Measurements from ENCODE around the gene TUBB4A.
A peak's percentile ranks its signal among the peaks of the same experiment; 100 is the strongest.
"Not testable (repeated sequence)": the region's sequence is repeated elsewhere in the genome, so short reads cannot be mapped to it uniquely, and the experiment has no call there.

The TUBB4A gene

GRCh38 chr19:6501740-6502648, at the start of gene TUBB4A:
Gene TUBB4A, minus strand, starts transcription at chr19:6502309. Its CDS starts 97 bp downstream, at chr19:6502212.
- no peak for DNase-seq (ENCODE audit: low read depth in 2 of 3, low spot score in 2 of 3)

DNA sequence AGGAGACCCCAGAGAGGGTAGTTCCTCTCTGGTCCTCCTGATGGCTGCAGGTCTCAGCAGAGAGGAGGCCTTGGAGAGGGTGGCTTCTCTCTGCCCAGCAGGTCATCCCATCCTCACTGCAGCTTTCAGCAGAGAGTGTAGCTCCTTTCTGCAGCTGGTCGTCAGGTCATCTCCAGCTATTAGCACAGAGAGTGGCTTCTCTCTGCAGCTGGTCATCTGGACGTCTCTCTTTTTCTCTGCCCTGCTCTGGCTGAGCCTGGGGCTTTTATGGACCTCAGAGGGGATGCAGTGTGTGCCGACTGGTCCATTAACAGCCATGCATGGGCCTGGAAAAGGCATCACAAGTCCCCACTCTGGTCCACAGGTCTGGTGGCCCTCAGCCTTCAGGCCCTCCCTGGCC, 49.0 kb upstream of the TUBB4A start:
- DNase-seq (ENCODE audit: low read depth in 2 of 3, low spot score in 2 of 3), result no peak

DNA sequence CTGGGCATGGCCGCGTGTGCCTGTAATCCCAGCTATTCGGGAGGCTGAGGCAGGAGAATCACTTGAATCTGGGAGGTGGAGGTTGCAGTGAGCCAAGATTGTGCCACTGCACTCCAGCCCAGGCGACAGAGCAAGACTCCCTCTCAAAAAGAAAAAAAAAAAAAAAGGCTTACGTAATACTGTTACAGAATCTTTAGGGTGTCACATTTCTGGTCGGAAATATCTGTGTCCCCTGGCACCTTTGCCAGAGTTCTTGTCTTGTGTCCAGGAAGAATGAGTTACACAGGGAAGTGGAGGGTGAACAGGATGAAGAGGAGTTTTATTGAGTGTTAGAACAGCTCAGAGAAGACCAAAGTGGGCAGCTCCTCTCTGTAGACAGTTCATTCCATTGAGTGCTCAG, 48.6 kb upstream of the TUBB4A start:
- not testable (repeated sequence) for DNase-seq (ENCODE audit: low read depth in 2 of 3, low spot score in 2 of 3)

DNA sequence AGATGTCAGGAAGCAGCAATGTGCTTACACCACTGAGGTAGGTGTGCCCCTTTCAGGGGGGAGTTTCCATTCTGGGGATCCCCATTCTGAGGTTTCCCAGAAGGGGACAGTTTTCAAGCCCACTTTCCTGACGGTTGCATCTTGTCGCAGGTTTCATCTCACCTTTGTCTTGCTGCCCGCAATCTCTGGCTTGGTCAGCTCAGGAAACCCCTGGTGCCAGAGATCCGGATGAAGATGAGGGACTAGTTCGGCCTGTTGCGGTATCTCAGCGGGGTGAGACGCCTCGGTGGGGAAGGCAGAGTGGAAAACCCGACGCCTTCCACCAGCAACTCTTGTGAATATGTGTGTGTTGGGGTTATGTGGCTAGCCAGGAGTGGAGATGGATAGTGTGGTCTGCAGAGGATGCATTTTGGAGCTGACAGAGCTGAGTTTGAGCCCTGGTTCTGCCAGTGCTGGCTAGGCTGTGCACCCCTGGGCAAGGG, 41.8 kb upstream of the TUBB4A start:
- no peak for DNase-seq (ENCODE audit: low read depth in 2 of 3, low spot score in 2 of 3)

- DNase-seq (ENCODE audit: low read depth in 2 of 3, low spot score in 2 of 3), result no peak
Observed at GRCh38 chr19:6540918-6541689, 39.0 kb upstream of the TUBB4A start.

DNA sequence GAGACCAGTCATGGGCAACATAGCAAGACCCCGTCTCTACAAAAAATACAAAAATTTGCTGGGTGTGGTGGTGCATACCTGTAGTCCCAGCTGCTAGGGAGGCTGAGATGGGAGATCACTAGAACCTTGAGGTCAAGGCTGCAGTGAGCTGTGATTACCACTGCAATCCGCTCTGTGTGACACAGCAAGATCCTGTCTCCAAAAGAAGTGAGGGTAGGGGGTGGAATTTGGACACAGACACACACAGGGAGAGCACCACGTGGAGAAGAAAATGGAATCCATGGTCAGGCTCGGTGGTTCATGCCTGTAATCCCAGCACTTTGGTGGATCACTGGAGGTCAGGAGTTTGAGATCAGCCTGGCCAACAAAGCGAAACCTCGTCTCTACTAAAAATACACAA, 37.4 kb upstream of the TUBB4A start:
- no peak for DNase-seq (ENCODE audit: low read depth in 2 of 3, low spot score in 2 of 3)

DNA sequence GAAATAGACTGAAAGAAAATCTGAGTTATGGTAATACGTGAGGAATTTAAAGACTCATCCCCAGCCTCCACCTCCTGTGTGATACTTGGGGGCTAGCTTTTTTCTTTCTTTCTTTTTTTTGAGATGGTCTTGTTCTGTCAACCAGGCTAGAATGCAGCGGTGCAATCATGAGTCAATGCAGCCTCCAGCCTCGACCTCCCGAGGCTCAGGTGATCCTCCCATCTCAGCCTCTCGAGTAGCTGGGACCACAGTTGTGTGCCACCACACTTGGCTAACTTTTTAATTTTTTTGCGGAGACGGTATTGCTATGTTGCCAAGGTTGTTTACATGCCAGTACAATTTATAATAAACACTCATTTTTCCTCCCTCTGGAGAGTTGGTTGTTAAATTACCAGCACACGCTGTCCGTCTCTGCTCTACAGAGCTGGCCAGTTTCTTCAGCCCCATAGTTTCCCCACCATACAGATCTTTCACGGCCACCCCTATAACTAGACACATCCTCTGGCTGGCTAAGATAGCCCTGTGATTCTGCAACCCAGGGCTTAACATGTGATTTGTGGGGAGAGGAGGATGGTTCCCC, 33.5 kb upstream of the TUBB4A start:
- DNase-seq (ENCODE audit: low read depth in 2 of 3, low spot score in 2 of 3), result no peak

GRCh38 chr19:6534451-6535093, 32.5 kb upstream of the TUBB4A start:
- DNase-seq (ENCODE audit: low read depth in 2 of 3, low spot score in 2 of 3), result no peak

DNA sequence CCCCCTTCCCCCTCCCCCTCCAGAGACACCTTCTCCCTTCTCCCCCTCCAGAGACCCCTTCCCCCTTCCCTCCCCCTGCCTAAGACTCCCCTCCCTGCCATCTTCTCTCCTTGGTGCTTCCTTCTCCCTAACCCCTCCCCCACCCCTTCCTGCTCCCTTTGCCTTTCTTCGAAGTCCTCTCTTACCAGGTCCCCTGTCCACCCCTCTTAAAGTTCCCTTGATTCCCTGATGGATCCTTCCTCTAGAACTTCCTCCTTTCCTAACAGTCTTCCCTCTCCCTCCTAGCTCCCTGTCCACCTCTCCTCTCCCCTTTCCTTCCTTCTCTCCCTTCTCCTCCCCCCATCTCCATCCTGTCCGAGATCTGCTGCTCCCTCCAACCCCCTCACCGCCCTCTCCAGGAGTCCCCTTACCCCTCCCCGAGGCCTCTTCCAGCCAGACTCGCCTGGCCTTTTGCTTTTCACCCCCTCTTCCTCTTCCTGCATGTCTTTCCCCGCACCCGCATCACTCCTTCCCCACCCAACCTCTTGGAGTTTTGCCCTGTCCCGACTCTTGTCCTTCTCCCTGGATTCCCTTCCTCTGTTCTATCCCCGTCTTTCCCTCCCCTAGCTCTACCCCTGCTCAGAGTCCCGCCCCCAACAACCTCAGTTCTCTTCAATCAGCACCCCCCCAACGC, 31.8 kb upstream of the TUBB4A start:
- no peak for DNase-seq (ENCODE audit: low read depth in 2 of 3, low spot score in 2 of 3)

GRCh38 chr19:6533000-6533328, 30.9 kb upstream of the TUBB4A start:
- no peak for DNase-seq (ENCODE audit: low read depth in 2 of 3, low spot score in 2 of 3)

- no peak for DNase-seq (ENCODE audit: low read depth in 2 of 3, low spot score in 2 of 3)
Observed at GRCh38 chr19:6532244-6532999, 30.3 kb upstream of the TUBB4A start.

GRCh38 chr19:6531956-6532243, 29.8 kb upstream of the TUBB4A start:
- DNase-seq (ENCODE audit: low read depth in 2 of 3, low spot score in 2 of 3), result no peak

GRCh38 chr19:6531163-6531955, 29.2 kb upstream of the TUBB4A start:
- no peak for DNase-seq (ENCODE audit: low read depth in 2 of 3, low spot score in 2 of 3)

DNA sequence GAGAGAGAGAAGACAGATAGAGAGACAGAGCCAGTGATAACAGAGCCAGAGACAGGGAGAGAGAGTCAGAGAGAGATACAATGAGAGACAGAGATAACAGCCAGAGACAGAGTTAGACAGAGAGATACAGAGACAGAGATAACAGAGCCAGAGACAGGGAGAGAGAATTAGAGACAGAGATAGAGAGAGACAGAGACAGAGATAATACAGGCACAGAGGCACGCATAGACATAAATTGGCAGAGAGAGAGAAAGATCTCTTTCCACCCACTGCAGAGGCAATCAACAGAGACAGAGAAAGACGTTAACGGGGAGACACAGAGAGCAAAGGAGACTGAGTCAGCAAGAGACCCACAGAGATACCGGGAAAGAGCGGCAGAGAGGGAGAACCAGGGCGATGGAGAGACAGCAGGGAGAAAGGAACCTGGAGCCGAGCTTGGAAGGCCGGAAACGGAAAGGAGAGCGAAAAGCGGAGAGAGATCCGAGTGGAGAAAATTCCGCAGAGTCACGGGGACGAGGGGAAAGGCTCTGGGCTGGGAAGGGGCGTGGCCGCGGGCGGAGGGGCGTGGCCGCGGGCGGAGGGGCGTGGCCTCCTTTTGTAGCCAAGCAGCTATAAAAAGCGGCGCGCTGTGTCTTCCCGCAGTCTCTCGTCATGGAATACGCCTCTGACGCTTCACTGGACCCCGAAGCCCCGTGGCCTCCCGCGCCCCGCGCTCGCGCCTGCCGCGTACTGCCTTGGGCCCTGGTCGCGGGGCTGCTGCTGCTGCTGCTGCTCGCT, 28.5 kb upstream of the TUBB4A start, which contains the start of gene TNFSF9:
TNFSF9 (plus strand) TSS at position 641 of the 777 bp plus-strand sequence; CDS start at position 652, 11 bp downstream.
- DNase-seq (ENCODE audit: low read depth in 2 of 3, low spot score in 2 of 3), result peak; percentile 70 to 86 (median 85)

DNA sequence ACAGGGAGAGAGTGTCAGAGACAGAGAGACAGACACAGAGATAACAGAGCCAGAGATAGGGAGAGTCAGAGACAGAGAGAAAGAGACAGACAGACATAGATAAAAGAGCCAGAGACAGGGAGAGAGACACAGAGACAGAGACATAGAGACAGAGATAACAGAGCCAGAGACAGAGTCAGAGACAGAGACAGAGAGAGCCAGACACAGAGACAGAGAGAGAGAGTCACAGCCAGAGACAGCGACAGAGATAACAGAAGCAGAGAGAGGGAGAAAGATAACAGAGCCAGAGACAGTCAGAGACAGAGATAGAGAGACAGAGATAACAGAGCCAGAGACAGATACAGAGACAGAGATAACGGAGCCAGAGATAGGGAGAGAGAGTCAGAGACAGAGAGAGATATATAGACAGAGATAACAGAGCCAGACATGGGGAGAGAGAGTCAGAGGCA, 27.9 kb upstream of the TUBB4A start:
- DNase-seq (ENCODE audit: low read depth in 2 of 3, low spot score in 2 of 3), result no peak

- DNase-seq (ENCODE audit: low read depth in 2 of 3, low spot score in 2 of 3), result no peak
Observed at GRCh38 chr19:6529351-6529750, 27.2 kb upstream of the TUBB4A start.

DNA sequence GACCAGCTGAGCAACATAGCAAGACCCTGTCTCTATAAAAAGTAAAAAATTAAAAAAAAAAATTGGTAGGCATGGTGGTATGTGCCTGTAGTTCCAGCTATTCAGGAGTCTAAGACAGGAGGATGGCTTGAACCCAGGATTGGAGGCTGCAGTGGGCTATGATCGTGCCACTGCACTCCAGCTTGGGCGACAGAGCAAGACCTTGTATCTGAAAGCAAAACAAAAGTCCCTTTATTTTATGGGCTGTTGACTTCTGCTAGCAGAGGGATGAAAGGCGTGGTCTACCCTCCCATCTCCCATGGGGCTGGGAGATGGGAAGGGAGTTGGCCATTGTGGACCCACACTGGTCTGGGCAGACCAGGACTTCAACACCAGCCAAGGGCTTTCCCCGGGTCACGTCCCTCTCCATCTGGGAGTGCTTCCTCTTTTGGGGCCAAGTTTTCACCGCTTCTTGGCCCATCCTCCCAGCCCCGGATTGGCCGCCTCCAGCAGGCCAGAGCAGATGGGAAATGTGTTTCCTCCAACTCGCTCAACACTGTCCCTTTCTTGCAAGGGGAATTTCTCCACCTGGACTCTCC, 26.5 kb upstream of the TUBB4A start:
- DNase-seq (ENCODE audit: low read depth in 2 of 3, low spot score in 2 of 3), result no peak

DNA sequence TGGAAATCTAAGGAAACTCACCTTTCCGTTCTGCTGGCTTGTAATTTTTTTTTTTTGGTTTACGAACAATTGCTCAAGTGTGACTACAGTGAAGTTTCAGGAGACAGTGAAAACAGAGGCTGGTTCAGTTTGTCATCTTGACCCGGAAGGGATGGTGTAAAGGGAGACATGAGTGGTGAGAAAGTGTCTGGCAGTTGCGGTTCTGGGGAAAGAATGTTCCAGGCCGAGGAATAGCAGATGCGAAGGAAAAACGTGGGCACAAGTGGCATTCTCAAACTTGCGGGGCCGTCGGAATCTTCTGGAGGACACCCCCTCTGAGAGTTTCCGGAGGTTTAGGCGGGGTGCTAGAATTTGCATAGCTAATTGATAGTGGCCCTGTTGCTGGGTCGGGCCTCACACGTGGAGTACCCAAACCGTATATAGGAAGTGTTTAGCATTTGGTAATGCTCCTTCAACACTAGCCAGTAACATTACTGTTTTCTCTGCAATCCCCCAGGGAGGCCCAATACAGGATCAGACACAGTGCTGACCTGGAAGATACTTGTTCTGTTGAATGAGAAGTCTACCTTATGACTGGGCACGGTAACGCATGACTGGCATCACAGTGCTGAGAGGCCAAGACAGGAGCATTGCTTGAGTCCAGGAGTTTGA, 25.9 kb upstream of the TUBB4A start:
- no peak for DNase-seq (ENCODE audit: low read depth in 2 of 3, low spot score in 2 of 3)

Data from activated CD8-positive, alpha-beta memory T cell treated with anti-CD3 and anti-CD28 coated beads for 48 hours (primary cell).